Measurements from ENCODE around the gene ADGRG3. TPM values are rescaled to one million over a fixed set of nuclear protein-coding genes. Genes with fewer than 3 reads are reported as not detected.

Gene ADGRG3
- total RNA-seq, 1 donor from 2014 or later, result not detected

- Mint-ChIP-seq H3K4me3 (ENCODE audit: unreplicated experiment) (no peak overlapping the region), H3K27me3 (ENCODE audit: low read depth) (no peaks in the 10 kb centered on the region), H3K4me1 (ENCODE audit: low read depth) (peaks cover 30% of the 10 kb centered on the region), H3K27ac (ENCODE audit: unreplicated experiment) (no peak overlapping the region), H3K36me3 (ENCODE audit: low read depth) (peaks cover 4% of the 10 kb centered on the region), H3K9me3 (ENCODE audit: low read depth) (no peaks in the 10 kb centered on the region)
- DNase-seq (ENCODE audit: low spot score), result no peak
- TF ChIP-seq CTCF (IDR thresholded peaks at IDR 0.05), result no peak
These were observed 22.3 kb upstream of the ADGRG3 start for GRCh38 chr16:57645691-57646387.

GRCh38 chr16:57646388-57647039, 21.6 kb upstream of the ADGRG3 start:
- H3K27me3 Mint-ChIP-seq (ENCODE audit: low read depth), result no peaks in the 10 kb centered on the region
- no peak overlapping the region for H3K27ac Mint-ChIP-seq (ENCODE audit: unreplicated experiment)
- DNase-seq (ENCODE audit: low spot score), result no peak
- no peaks in the 10 kb centered on the region for H3K9me3 Mint-ChIP-seq (ENCODE audit: low read depth)
- H3K36me3 Mint-ChIP-seq (ENCODE audit: low read depth), result peaks cover 7% of the 10 kb centered on the region
- peaks cover 30% of the 10 kb centered on the region for H3K4me1 Mint-ChIP-seq (ENCODE audit: low read depth)
- no peak for TF ChIP-seq CTCF (IDR thresholded peaks at IDR 0.05)
- no peak overlapping the region for H3K4me3 Mint-ChIP-seq (ENCODE audit: unreplicated experiment)

GRCh38 chr16:57647136-57647875, 20.8 kb upstream of the ADGRG3 start:
- no peak for TF ChIP-seq CTCF (IDR thresholded peaks at IDR 0.05)
- Mint-ChIP-seq H3K27me3 (ENCODE audit: low read depth) (no peaks in the 10 kb centered on the region), H3K9me3 (ENCODE audit: low read depth) (no peaks in the 10 kb centered on the region), H3K4me3 (ENCODE audit: unreplicated experiment) (no peak overlapping the region), H3K27ac (ENCODE audit: unreplicated experiment) (peak overlapping the region; percentile 12), H3K36me3 (ENCODE audit: low read depth) (peaks cover 8% of the 10 kb centered on the region), H3K4me1 (ENCODE audit: low read depth) (peaks cover 30% of the 10 kb centered on the region)
- DNase-seq (ENCODE audit: low spot score), result no peak

GRCh38 chr16:57648125-57648524, 20.0 kb upstream of the ADGRG3 start:
- peaks cover 8% of the 10 kb centered on the region for H3K36me3 Mint-ChIP-seq (ENCODE audit: low read depth)
- TF ChIP-seq CTCF (IDR thresholded peaks at IDR 0.05), result no peak
- DNase-seq (ENCODE audit: low spot score), result no peak
- H3K4me1 Mint-ChIP-seq (ENCODE audit: low read depth), result peaks cover 25% of the 10 kb centered on the region
- H3K4me3 Mint-ChIP-seq (ENCODE audit: unreplicated experiment), result no peak overlapping the region
- no peaks in the 10 kb centered on the region for H3K27me3 Mint-ChIP-seq (ENCODE audit: low read depth)
- H3K27ac Mint-ChIP-seq (ENCODE audit: unreplicated experiment), result no peak overlapping the region
- no peaks in the 10 kb centered on the region for H3K9me3 Mint-ChIP-seq (ENCODE audit: low read depth)
